GM23338 (cell line): ENCODE data around the gene SLC39A13. TPM values are rescaled to one million over a fixed set of nuclear protein-coding genes. Genes with fewer than 3 reads are reported as not detected.

ENCODE experiments used
- ATAC-seq: fragments of 200-7000 bp; cut with Tn5 transposase; 3 replicates; pipeline ENCODE4 v1.9.1; 2020
- DNase-seq: peaks from one replicate; pipeline ENCODE4 v3.0.0-alpha.2; 2015; ENCODE audit warnings: low spot score
- H2AFZ ChIP-seq: fragments of 200-600 bp; sonication (generic); 2 replicates; pipeline ENCODE4 v1.8.0; 2016; ENCODE audit warnings: antibody characterized with exemption, mild to moderate bottlenecking, moderate library complexity
- H3F3A ChIP-seq: fragments of 200-600 bp; sonication (generic); replicated peaks from 2 replicates; pipeline ENCODE4 v1.8.0; 2017; ENCODE audit warnings: antibody characterized with exemption, mixed run types, low read depth
- H3K27ac ChIP-seq: fragments of 200-600 bp; sonication (generic); 2 replicates; pipeline ENCODE4 v1.6.1; 2016; ENCODE audit warnings: low read depth
- H3K27me3 ChIP-seq: fragments of 200-600 bp; sonication (generic); 2 replicates; pipeline ENCODE4 v1.8.0; 2016; ENCODE audit warnings: mild to moderate bottlenecking, mixed run types, moderate library complexity; ENCODE audit not compliant: insufficient read depth
- H3K36me3 ChIP-seq: fragments of 200-600 bp; sonication (generic); 2 replicates; pipeline ENCODE4 v1.8.0; 2016; ENCODE audit warnings: mild to moderate bottlenecking; ENCODE audit not compliant: insufficient read depth
- H3K4me1 ChIP-seq: fragments of 200-600 bp; sonication (generic); 2 replicates; pipeline ENCODE4 v1.8.0; 2016; ENCODE audit warnings: mild to moderate bottlenecking, moderate library complexity; ENCODE audit not compliant: insufficient read depth
- H3K4me2 ChIP-seq: fragments of 200-600 bp; sonication (generic); 2 replicates; pipeline ENCODE4 v1.7.1; 2017; ENCODE audit warnings: mixed run types
- H3K4me3 ChIP-seq: fragments of 200-600 bp; sonication (generic); 2 replicates; pipeline ENCODE4 v1.6.1; 2016; ENCODE audit warnings: mixed run types
- H3K79me2 ChIP-seq: fragments of 200-600 bp; sonication (generic); replicated peaks from 2 replicates; pipeline ENCODE4 v1.8.0; 2017; ENCODE audit warnings: mild to moderate bottlenecking; ENCODE audit not compliant: insufficient read depth
- H3K9me2 ChIP-seq: fragments of 200-600 bp; sonication (generic); 2 replicates; pipeline ENCODE4 v1.8.0; 2017; ENCODE audit not compliant: insufficient read depth
- H4K20me1 ChIP-seq: fragments of 200-600 bp; sonication (generic); replicated peaks from 2 replicates; pipeline ENCODE4 v1.8.0; 2017; ENCODE audit warnings: mild to moderate bottlenecking; ENCODE audit not compliant: insufficient read depth
- H3K27ac Mint-ChIP-seq: 2 replicates; pipeline ENCODE4 v1.8.0; 2020; ENCODE audit warnings: inconsistent platforms, mild to moderate bottlenecking, moderate library complexity, mixed read lengths
- H3K27me3 Mint-ChIP-seq: 3 replicates; pipeline ENCODE4 v1.8.0; 2022; ENCODE audit warnings: low read depth, mild to moderate bottlenecking, moderate library complexity, mixed read lengths, inconsistent platforms; ENCODE audit not compliant: insufficient read depth, poor library complexity
- H3K36me3 Mint-ChIP-seq: 3 replicates; pipeline ENCODE4 v1.8.0; 2021; ENCODE audit warnings: low read depth, mild to moderate bottlenecking, inconsistent platforms, moderate library complexity, mixed read lengths
- H3K4me1 Mint-ChIP-seq: 3 replicates; pipeline ENCODE4 v1.8.0; 2020; ENCODE audit warnings: mild to moderate bottlenecking, inconsistent platforms, mixed read lengths
- H3K4me3 Mint-ChIP-seq: 3 replicates; pipeline ENCODE4 v1.8.0; 2021; ENCODE audit warnings: moderate library complexity, mild to moderate bottlenecking, inconsistent platforms, mixed read lengths
- H3K9me3 Mint-ChIP-seq: 3 replicates; pipeline ENCODE4 v1.8.0; 2020; ENCODE audit warnings: moderate library complexity, mild to moderate bottlenecking, inconsistent platforms, mixed read lengths
- CREB1 ChIP-seq: fragments of 250-450 bp; sonication (Bioruptor Pico); IDR thresholded peaks from 2 replicates; pipeline ENCODE4 v1.5.0; 2020; ENCODE audit warnings: low read depth, mild to moderate bottlenecking, moderate library complexity
- CTCF ChIP-seq, 2 experiments: fragments of 200-600 bp in 1 of 2; sonication (generic) in 1 of 2; conservative IDR thresholded peaks; 2 replicates each; pipeline versions ENCODE4 v1.5.1 to v1.6.1; 2016 to 2017; ENCODE audit warnings: antibody characterized with exemption in 2 of 2, low read depth in 2 of 2, mild to moderate bottlenecking in 2 of 2, moderate library complexity in 1 of 2
- ETS1 ChIP-seq: IDR thresholded peaks from 2 replicates; pipeline ENCODE4 v1.6.1; 2016; ENCODE audit warnings: antibody characterized with exemption
- EZH2phosphoT487 ChIP-seq: fragments of 200-600 bp; sonication (generic); IDR thresholded peaks from one replicate; pipeline ENCODE4 v1.8.1; 2018; ENCODE audit warnings: antibody characterized with exemption; ENCODE audit not compliant: unreplicated experiment
- JUNB ChIP-seq: IDR thresholded peaks from one replicate; pipeline ENCODE4 v1.6.1; 2016; ENCODE audit warnings: antibody characterized with exemption; ENCODE audit not compliant: unreplicated experiment
- POLR2AphosphoS5 ChIP-seq: IDR thresholded peaks from 2 replicates; pipeline ENCODE4 v1.6.1; 2016; ENCODE audit warnings: antibody characterized with exemption, low read depth
- ZNF462 ChIP-seq: fragments of 250-450 bp; sonication (Bioruptor Pico); IDR thresholded peaks from 2 replicates; pipeline ENCODE4 v1.5.0; 2020; ENCODE audit warnings: mild to moderate bottlenecking, moderate library complexity
- polyA plus RNA-seq: library from polyadenylated mRNA; unstranded; fragments of >200 nt; fragmentation: Nextera tagmentation; extraction: Ambion mirVana; gene quantifications from 2 replicates; pipeline ENCODE4 v1.2.1, GENCODE V29; 2016
- total RNA-seq: library from RNA; depleted of rRNA; stranded (reverse); fragments of >200 nt; shearing (Covaris generic); gene quantifications from 2 replicates; pipeline ENCODE4 v1.2.3, GENCODE V29; 2014

The SLC39A13 gene
- total and polyA plus RNA-seq, 2 experiments from 2014 or later, result 15.8 to 32.7 TPM

GRCh38 chr11:47426062-47426956 lies 17.9 kb downstream of the SLC39A13 start, which contains the start of gene PSMC3:
Gene PSMC3 (minus strand): TSS chr11:47426439. CDS start chr11:47426279, 160 bp downstream.
- Mint-ChIP-seq H3K4me3 (peak within 1 kb of the TSS; percentile 100), H3K27ac (peak within 1 kb of the TSS; percentile 100), H3K9me3 (no peaks in the 10 kb centered on the region), H3K36me3 (peaks cover 50% of the 10 kb centered on the region), H3K4me1 (peaks cover 7% of the 10 kb centered on the region), H3K27me3 (peaks cover 18% of the 10 kb centered on the region)
- H3K27ac ChIP-seq, result peak within 1 kb of the TSS; percentile 82
- no peaks in the 10 kb centered on the region for H4K20me1 ChIP-seq
- peak; percentile 90 for ATAC-seq
- H3K4me3 ChIP-seq, result peak within 1 kb of the TSS; percentile 77
- H2AFZ ChIP-seq, result peak within 1 kb of the TSS; percentile 92
- H3K9me2 ChIP-seq, result no peaks in the 10 kb centered on the region
- no peak for TF ChIP-seq JUNB
- TF ChIP-seq POLR2AphosphoS5, result peak; percentile 78
- TF ChIP-seq ETS1, result peak; percentile 83
- no peak for TF ChIP-seq CTCF (conservative IDR thresholded peaks at IDR 0.05; ENCODE audit: low read depth in 2 of 2)
- peak; percentile 60; the same call in 1 of the 2 replicates for TF ChIP-seq CREB1
- peaks cover 16% of the 10 kb centered on the region for H3K79me2 ChIP-seq
- peaks cover 7% of the 10 kb centered on the region; the same call in 1 of the 2 replicates for H3F3A ChIP-seq
- DNase-seq, result peak; percentile 100
- H3K4me2 ChIP-seq, result peak within 1 kb of the TSS; percentile 99
- H3K27me3 ChIP-seq, result no peaks in the 10 kb centered on the region
- H3K36me3 ChIP-seq, result peaks cover 12% of the 10 kb centered on the region
- H3K4me1 ChIP-seq, result peaks cover 6% of the 10 kb centered on the region

- Histone ChIP-seq H3K4me3 (no peak overlapping the region), H3K4me2 (no peak overlapping the region), H3F3A (no peaks in the 10 kb centered on the region), H3K4me1 (peaks cover under 1% of the 10 kb centered on the region; the same call in 1 of the 2 replicates), H3K27ac (no peak overlapping the region), H4K20me1 (no peaks in the 10 kb centered on the region), H3K27me3 (no peaks in the 10 kb centered on the region), H2AFZ (no peak overlapping the region), H3K9me2 (no peaks in the 10 kb centered on the region), H3K79me2 (peaks cover 5% of the 10 kb centered on the region), H3K36me3 (no peaks in the 10 kb centered on the region)
- Mint-ChIP-seq H3K27ac (no peak overlapping the region), H3K4me1 (peaks cover 2% of the 10 kb centered on the region; the same call in 2 of the 3 replicates), H3K4me3 (no peak overlapping the region), H3K36me3 (peaks cover 8% of the 10 kb centered on the region), H3K9me3 (no peaks in the 10 kb centered on the region), H3K27me3 (peaks cover 9% of the 10 kb centered on the region)
- no peak for DNase-seq
- ATAC-seq, result no peak
- no peak for TF ChIP-seq EZH2phosphoT487
- TF ChIP-seq CREB1, result no peak
- TF ChIP-seq JUNB, result no peak
- TF ChIP-seq ZNF462 (CRISPR knock-in tag), result no peak
- no peak for TF ChIP-seq CTCF (conservative IDR thresholded peaks at IDR 0.05; ENCODE audit: low read depth in 2 of 2)
Measured at GRCh38 chr11:47430524-47430923, 22.1 kb downstream of the SLC39A13 start.
